ENCODE data around the gene STK17B. TPM values are rescaled to one million over a fixed set of nuclear protein-coding genes. Genes with fewer than 3 reads are reported as not detected.

STK17B gene
- total and polyA plus RNA-seq, 2 of the 8 experiments (the other 6 are each of a cell fraction or from before 2014, with no cell fraction given): 1.8 to 10.5 TPM

GRCh38 chr2:196172951-196173350 is 1.6 kb upstream of the STK17B start (continued):
- TF ChIP-seq FOSL1 (IDR thresholded peaks at IDR 0.05; ENCODE audit: insufficient read depth, low read depth, low read length) (no peak), GTF2F1 (IDR thresholded peaks at IDR 0.05; ENCODE audit: borderline replicate concordance, low read depth, low read length) (no peak), SIX5 (IDR thresholded peaks at IDR 0.05; ENCODE audit: low read depth, low read length) (no peak), TCF12 (IDR thresholded peaks at IDR 0.05; ENCODE audit: low read depth, low read length) (no peak)

All from H1 (cell line).